Natural killer cell treated with Interleukin-12 subunit alpha and Interleukin-12 subunit beta and Interleukin-15 and Interleukin-18, amount 100 ng/mL, for 72 hours (primary cell): ENCODE data around the gene SCIN. TPM values are rescaled to one million over a fixed set of nuclear protein-coding genes. Genes with fewer than 3 reads are reported as not detected.

ENCODE experiments used
- ATAC-seq, 2 donors: fragments of 150-1000 bp; cut with Tn5 transposase in 1 of 2; sonication (Bioruptor Pico), chemical (Tn5 transposase) in 1 of 2; 2 replicates each; pipeline ENCODE4 v1.10.0; 2021
- DNase-seq: peaks from one replicate; pipeline ENCODE4 v3.0.0; 2022; ENCODE audit warnings: low spot score
- H3K27ac Mint-ChIP-seq, 2 donors: 1 replicate in 1 of 2; 2 replicates in 1 of 2; pipeline ENCODE4 v1.8.0; 2022; ENCODE audit warnings: mixed read lengths in 2 of 2, mild to moderate bottlenecking in 1 of 2, moderate library complexity in 1 of 2
- H3K27me3 Mint-ChIP-seq, 2 donors: 1 replicate in 1 of 2; 2 replicates in 1 of 2; pipeline ENCODE4 v1.8.0; 2022; ENCODE audit warnings: mixed read lengths in 2 of 2
- H3K36me3 Mint-ChIP-seq: one replicate; pipeline ENCODE4 v1.8.0; 2022; ENCODE audit warnings: mixed read lengths
- H3K4me1 Mint-ChIP-seq, 2 donors: 1 replicate in 1 of 2; 2 replicates in 1 of 2; pipeline ENCODE4 v1.8.0; 2022; ENCODE audit warnings: low read depth in 2 of 2, mixed read lengths in 2 of 2, mild to moderate bottlenecking in 1 of 2
- H3K4me3 Mint-ChIP-seq: one replicate; pipeline ENCODE4 v1.8.0; 2022; ENCODE audit warnings: mixed read lengths
- H3K9me3 Mint-ChIP-seq: 2 replicates; pipeline ENCODE4 v1.8.0; 2022; ENCODE audit warnings: mixed read lengths
- total RNA-seq, 2 donors: library from RNA; stranded (reverse); gene quantifications; one replicate each; pipeline ENCODE4 v1.2.3, GENCODE V29; 2022

Gene SCIN
- total RNA-seq, 2 donors from 2014 or later = not detected

DNA sequence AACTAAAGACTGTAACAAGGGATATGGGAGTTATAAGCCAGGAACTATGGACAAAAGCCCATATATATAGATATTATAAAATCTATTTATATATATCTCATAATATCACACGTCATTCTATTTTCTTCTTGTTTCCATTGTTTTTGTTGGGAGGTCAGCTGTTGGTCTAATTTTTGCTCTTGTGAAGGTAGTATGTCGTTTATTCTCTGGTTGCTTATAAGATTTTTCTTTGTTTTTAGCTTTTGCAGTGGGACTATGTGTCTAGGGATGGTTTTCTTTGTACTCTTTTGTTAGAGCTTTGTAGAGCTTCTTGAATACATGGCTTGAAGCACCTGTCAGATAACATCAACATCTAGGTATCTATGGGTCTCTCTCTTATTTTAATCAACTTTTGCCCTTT is 130.9 kb downstream of the SCIN start:
- H3K4me1 Mint-ChIP-seq = peaks cover 0 to 3% of the 10 kb centered on the region in 2 donors
- no peak overlapping the region for H3K4me3 Mint-ChIP-seq
- no peak for DNase-seq
- peaks cover 6% of the 10 kb centered on the region for H3K36me3 Mint-ChIP-seq
- ATAC-seq = no peak
- H3K9me3 Mint-ChIP-seq = no peaks in the 10 kb centered on the region
- H3K27ac Mint-ChIP-seq = no peak overlapping the region
- H3K27me3 Mint-ChIP-seq = no peaks in the 10 kb centered on the region

- no peak for DNase-seq
- Mint-ChIP-seq H3K27ac (no peak overlapping the region), H3K4me1 (no peaks in the 10 kb centered on the region), H3K9me3 (no peaks in the 10 kb centered on the region), H3K4me3 (no peak overlapping the region), H3K36me3 (peaks cover 6% of the 10 kb centered on the region), H3K27me3 (no peaks in the 10 kb centered on the region)
- ATAC-seq = no peak
Measured at GRCh38 chr7:12703881-12704280, 133.4 kb downstream of the SCIN start.

DNA sequence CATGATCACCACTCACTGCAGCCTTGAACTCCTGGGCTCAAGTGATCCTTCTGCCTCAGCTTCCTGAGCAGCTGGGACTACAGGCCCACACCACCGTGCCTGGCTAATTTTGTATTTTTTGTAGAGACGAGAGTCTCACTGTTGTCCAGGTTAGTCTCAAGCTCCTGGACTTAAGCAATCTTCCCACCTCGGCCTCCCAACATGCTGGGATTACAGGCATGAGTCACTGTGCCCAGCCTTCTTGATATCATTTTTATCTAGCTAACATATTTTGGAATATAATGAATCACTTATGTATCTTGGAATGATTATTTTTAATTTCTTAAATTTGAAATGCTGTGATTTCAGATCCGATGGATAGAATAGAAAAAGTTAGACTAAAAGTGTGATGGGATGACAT is 135.4 kb downstream of the SCIN start:
- DNase-seq = no peak
- no peak overlapping the region for H3K27ac Mint-ChIP-seq
- ATAC-seq = no peak
- peaks cover 6% of the 10 kb centered on the region for H3K36me3 Mint-ChIP-seq
- no peaks in the 10 kb centered on the region for H3K27me3 Mint-ChIP-seq
- H3K9me3 Mint-ChIP-seq = no peaks in the 10 kb centered on the region
- no peaks in the 10 kb centered on the region for H3K4me1 Mint-ChIP-seq
- no peak overlapping the region for H3K4me3 Mint-ChIP-seq

DNA sequence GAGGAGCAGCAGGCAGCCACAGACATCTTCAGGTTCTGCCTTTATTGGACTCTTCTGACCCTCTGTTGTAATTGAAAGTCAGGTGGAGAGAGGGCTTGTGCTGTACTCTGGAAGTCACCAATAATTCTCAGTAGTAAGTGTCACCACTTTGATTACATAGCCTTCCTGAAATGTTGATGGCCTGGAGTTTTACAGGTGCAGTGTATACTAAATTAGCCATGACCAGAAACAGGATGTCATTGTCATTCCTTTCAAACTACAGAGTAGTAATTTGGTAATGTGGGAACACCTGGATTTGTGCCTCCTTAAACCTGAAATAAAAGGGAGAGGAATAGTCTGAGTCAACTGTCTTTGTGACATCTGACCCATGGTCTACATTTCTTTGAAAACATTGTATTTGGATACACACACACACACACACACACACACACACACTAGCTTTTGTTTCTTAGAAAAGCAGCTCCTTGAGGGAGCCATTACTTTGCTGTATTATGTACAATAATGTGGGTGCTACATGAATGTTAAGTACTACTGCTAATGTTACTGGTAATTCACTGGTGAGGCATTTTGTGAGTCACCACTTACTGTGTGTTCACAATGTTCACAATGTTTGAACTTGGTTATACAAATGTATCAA is 136.5 kb downstream of the SCIN start:
- H3K27ac Mint-ChIP-seq = no peak overlapping the region
- H3K36me3 Mint-ChIP-seq = no peaks in the 10 kb centered on the region
- H3K4me3 Mint-ChIP-seq = no peak overlapping the region
- H3K27me3 Mint-ChIP-seq = no peaks in the 10 kb centered on the region
- H3K4me1 Mint-ChIP-seq = no peaks in the 10 kb centered on the region
- no peaks in the 10 kb centered on the region for H3K9me3 Mint-ChIP-seq
- DNase-seq (no peak), ATAC-seq (no peak)

- H3K9me3 Mint-ChIP-seq = no peaks in the 10 kb centered on the region
- no peaks in the 10 kb centered on the region for H3K36me3 Mint-ChIP-seq
- H3K4me1 Mint-ChIP-seq = no peaks in the 10 kb centered on the region
Measured at GRCh38 chr7:12708314-12708713, 137.8 kb downstream of the SCIN start.

More at GRCh38 chr7:12708314-12708713, 137.8 kb downstream of the SCIN start:
- DNase-seq (no peak), ATAC-seq (no peak)
- Mint-ChIP-seq H3K4me3 (no peak overlapping the region), H3K27me3 (no peaks in the 10 kb centered on the region), H3K27ac (no peak overlapping the region)

Other genes with a start within 250 kb of the SCIN start
- gene VWDE, start 166.9 kb upstream of the SCIN start, total RNA-seq = under 1 TPM in 1 of 2 donors, not detected in 1; 0.31 TPM
- 10 to 100 TPM in 1 of 2 donors, 1 to 10 TPM in 1; 9.4 to 16.3 TPM for gene ARL4A, start 116.9 kb downstream of the SCIN start, total RNA-seq